ENCODE measurements around the gene SHC4. TPM values are rescaled to one million over a fixed set of nuclear protein-coding genes. Genes with fewer than 3 reads are reported as not detected.

Gene SHC4
- total and polyA plus RNA-seq, 2 of the 8 experiments (the other 6 are each of a cell fraction or from before 2014, with no cell fraction given), result 0.15 to 0.30 TPM

DNA sequence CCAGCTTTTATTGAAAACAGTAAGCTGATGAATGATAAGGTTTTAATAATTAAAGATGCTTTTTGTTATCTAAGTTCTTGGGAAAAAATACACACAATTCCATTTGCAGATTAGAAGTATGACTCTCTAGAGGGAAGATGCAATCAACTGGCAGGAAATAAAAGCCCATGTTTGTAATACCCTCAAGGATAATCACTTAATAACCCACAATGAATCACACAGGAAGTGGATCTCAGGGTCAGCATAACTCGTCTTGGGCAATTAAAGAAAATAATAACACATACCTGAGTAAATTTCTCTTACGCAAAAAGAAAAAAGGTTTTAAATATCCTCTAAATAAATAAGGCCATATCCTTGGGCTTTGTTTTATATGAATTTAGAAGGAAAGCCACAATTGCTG lies 95.2 kb downstream of the SHC4 start:
- Histone ChIP-seq H3K56ac (replicated peaks; ENCODE audit: insufficient read length, low read depth, low read length) (no peak overlapping the region), H3K4me1 (replicated peaks in 1 of 4; ENCODE audit: control insufficient read depth in 3 of 4, insufficient read depth in 4 of 4, low read length in 3 of 4) (0 out of 7 replicates have a peak, but pooled peaks cover 0 to 3% (median 0%) of the 10 kb centered on the region in 4 experiments), H4K20me1 (replicated peaks in 1 of 2; ENCODE audit: control insufficient read depth in 1 of 2, insufficient read depth in 2 of 2, low read length in 2 of 2) (no peaks in the 10 kb centered on the region), H3K4me2 (ENCODE audit: insufficient read depth in 1 of 2, low read depth in 2 of 2, low read length in 2 of 2) (no peak overlapping the region), H3K9me3 (ENCODE audit: insufficient read depth in 2 of 2, low read depth in 1 of 2, low read length in 1 of 2) (no peaks in the 10 kb centered on the region), H4K5ac (ENCODE audit: insufficient read length, low read depth, low read length) (no peak overlapping the region), H3K4ac (replicated peaks; ENCODE audit: insufficient read length, low read depth, low read length) (no peak overlapping the region), H2BK12ac (ENCODE audit: low read depth, low read length) (no peak overlapping the region), H2AFZ (ENCODE audit: low read length) (no peak overlapping the region), H3K79me1 (ENCODE audit: low read depth, low read length) (no peaks in the 10 kb centered on the region), H2BK20ac (ENCODE audit: low read length) (no peak overlapping the region), H3K4me3 (ENCODE audit: extremely low read depth in 1 of 4, insufficient read depth in 2 of 4, low read depth in 3 of 4, low read length in 4 of 4) (no peak overlapping the region), H3K18ac (ENCODE audit: extremely low read depth, low read length) (no peak overlapping the region), H3K23me2 (ENCODE audit: low read depth, low read length) (no peaks in the 10 kb centered on the region), H2BK15ac (ENCODE audit: low read length) (no peak overlapping the region), H4K8ac (ENCODE audit: extremely low read depth, insufficient read depth, low read length) (no peak overlapping the region), H3K36me3 (ENCODE audit: control insufficient read depth in 2 of 4, insufficient read depth in 4 of 4, low read length in 3 of 4) (no peaks in the 10 kb centered on the region), H3K79me2 (ENCODE audit: control insufficient read depth in 1 of 2, insufficient read depth in 2 of 2, low read length in 2 of 2) (no peaks in the 10 kb centered on the region), H2BK120ac (replicated peaks; ENCODE audit: low read depth, low read length) (no peak overlapping the region), H2BK5ac (ENCODE audit: low read depth, low read length) (no peak overlapping the region), H2AK5ac (ENCODE audit: low read depth, low read length) (no peak overlapping the region), H3K14ac (ENCODE audit: insufficient read length) (no peak overlapping the region), H4K91ac (replicated peaks; ENCODE audit: insufficient read length, low read length) (no peak overlapping the region), H3K27me3 (replicated peaks in 1 of 4; ENCODE audit: control insufficient read depth in 3 of 4, extremely low read depth in 1 of 4, insufficient read depth in 3 of 4, low read length in 3 of 4) (no peaks in the 10 kb centered on the region), H3K27ac (ENCODE audit: low read depth, low read length) (no peak overlapping the region), H3K23ac (ENCODE audit: insufficient read length) (no peak overlapping the region), H3K9ac (replicated peaks in 1 of 4; ENCODE audit: extremely low read depth in 1 of 4, low read depth in 3 of 4, low read length in 3 of 4) (no peak overlapping the region)
- no peak for TF ChIP-seq RFX5 (IDR thresholded peaks at IDR 0.05; ENCODE audit: borderline replicate concordance, low read depth, low read length)
- no peak for TF ChIP-seq CREB1 (IDR thresholded peaks at IDR 0.05)
- no peak for TF ChIP-seq TEAD4 (IDR thresholded peaks at IDR 0.05; ENCODE audit: low read depth, low read length)
- no peak for TF ChIP-seq POU5F1 (IDR thresholded peaks at IDR 0.05; ENCODE audit: low read depth, low read length)
- no peak for TF ChIP-seq ASH2L (IDR thresholded peaks at IDR 0.05; ENCODE audit: low read length)
- FAIRE-seq, result no peak
- POLR2A ChIA-PET (ENCODE audit: partially characterized antibody), result interaction anchor here (1.4 kb wide), 1 partner anchor 9 kb away, joined by 4 read pairs; the partner anchor contains the start of gene EID1
- WGBS, 2 experiments (ENCODE audit: extremely low coverage in 1 of 2, insufficient coverage in 1 of 2, insufficient read length in 1 of 2, insufficient replicate concordance in 2 of 2, low coverage in 1 of 2, low lambda C conversion rate in 2 of 2, missing lambda C conversion rate in 1 of 2), result 81% methylated on average over 2 of the region's 2 CpGs; no CpG with 5 or more reads in 1 of the 2 experiments
- CTCF ChIA-PET (ENCODE audit: partially characterized antibody), result interaction anchor here (0.7 to 1.5 kb wide), 2 partner anchors 85 to 97 kb away, joined by 4 read pairs; no protein-coding TSS in a partner anchor
- no peak for DNase-seq (ENCODE audit: low read depth in 1 of 2, low spot score in 2 of 2)
